ENCODE data around the gene TMOD3.
A peak's percentile ranks its signal among the peaks of the same experiment; 100 is the strongest.

TMOD3 gene

GRCh38 chr15:51904931-51905330, 75.5 kb downstream of the TMOD3 start:
- H3K9ac ChIP-seq = no peak overlapping the region
- peaks cover 15% of the 10 kb centered on the region for H3K4me1 ChIP-seq (ENCODE audit: low read depth, poor library complexity, severe bottlenecking)
- no peaks in the 10 kb centered on the region for H3K27me3 ChIP-seq (ENCODE audit: insufficient read depth, low read depth)
- no peak overlapping the region for H3K27ac ChIP-seq
- H3K4me2 ChIP-seq = no peak overlapping the region
- no peaks in the 10 kb centered on the region for H4K20me1 ChIP-seq (ENCODE audit: insufficient read depth)
- H3K79me2 ChIP-seq (ENCODE audit: insufficient read depth, low read depth) = no peaks in the 10 kb centered on the region
- TF ChIP-seq, protein P1, sequence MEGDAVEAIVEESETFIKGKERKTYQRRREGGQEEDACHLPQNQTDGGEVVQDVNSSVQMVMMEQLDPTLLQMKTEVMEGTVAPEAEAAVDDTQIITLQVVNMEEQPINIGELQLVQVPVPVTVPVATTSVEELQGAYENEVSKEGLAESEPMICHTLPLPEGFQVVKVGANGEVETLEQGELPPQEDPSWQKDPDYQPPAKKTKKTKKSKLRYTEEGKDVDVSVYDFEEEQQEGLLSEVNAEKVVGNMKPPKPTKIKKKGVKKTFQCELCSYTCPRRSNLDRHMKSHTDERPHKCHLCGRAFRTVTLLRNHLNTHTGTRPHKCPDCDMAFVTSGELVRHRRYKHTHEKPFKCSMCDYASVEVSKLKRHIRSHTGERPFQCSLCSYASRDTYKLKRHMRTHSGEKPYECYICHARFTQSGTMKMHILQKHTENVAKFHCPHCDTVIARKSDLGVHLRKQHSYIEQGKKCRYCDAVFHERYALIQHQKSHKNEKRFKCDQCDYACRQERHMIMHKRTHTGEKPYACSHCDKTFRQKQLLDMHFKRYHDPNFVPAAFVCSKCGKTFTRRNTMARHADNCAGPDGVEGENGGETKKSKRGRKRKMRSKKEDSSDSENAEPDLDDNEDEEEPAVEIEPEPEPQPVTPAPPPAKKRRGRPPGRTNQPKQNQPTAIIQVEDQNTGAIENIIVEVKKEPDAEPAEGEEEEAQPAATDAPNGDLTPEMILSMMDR (conservative IDR thresholded peaks at IDR 0.05; ENCODE audit: low read depth, low read length) = no peak
- no peak overlapping the region for H2AFZ ChIP-seq (ENCODE audit: low read depth)
- H3K4me3 ChIP-seq (IDR thresholded peaks at IDR 0.05; ENCODE audit: insufficient read depth, low read depth, low read length) = no peak overlapping the region
- H3K36me3 ChIP-seq (ENCODE audit: insufficient read depth) = no peaks in the 10 kb centered on the region

DNA sequence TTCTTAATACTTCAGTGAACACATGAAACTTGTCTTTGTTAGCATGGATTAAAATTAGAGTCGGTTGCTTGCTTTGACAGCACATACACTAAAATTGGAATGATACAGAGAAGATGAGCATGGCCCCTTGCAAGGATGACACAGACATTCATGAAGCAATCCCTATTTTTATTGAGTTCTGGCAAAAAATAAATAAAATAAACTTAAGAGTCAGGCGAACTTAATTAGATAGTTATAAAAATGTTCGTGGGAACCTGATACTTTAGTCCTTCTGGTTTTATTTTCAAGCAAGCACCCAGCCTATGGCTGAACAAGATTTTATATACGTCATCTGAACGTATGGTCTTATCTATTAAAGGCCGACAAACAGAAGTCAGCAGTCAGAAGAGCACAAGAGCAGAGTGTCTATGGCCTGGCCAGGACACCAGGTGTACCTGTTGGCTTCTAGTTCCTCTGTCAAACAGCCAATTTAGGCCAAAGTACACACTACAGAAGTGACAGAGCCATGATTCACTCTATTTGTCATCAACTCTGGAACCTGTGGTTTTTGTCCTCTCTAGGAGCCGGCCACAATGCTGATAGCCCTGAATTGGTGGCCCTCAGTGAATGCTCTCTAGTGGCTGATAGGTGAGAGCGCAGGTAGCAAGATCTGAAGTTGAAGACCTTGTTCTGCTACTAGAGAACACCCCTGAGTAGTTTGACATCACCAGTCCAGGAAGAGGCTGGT, 77.8 kb downstream of the TMOD3 start:
- no peaks in the 10 kb centered on the region for H3K36me3 ChIP-seq (ENCODE audit: insufficient read depth)
- H3K9ac ChIP-seq = no peak overlapping the region
- TF ChIP-seq, protein P1 (conservative IDR thresholded peaks at IDR 0.05; ENCODE audit: low read depth, low read length) = peak; percentile 48

GRCh38 chr15:51908316-51908715, 78.9 kb downstream of the TMOD3 start:
- Histone ChIP-seq H4K20me1 (ENCODE audit: insufficient read depth) (no peaks in the 10 kb centered on the region), H3K27ac (no peak overlapping the region), H3K4me1 (ENCODE audit: low read depth, poor library complexity, severe bottlenecking) (peaks cover 15% of the 10 kb centered on the region), H3K9ac (no peak overlapping the region), H3K36me3 (ENCODE audit: insufficient read depth) (no peaks in the 10 kb centered on the region), H3K4me2 (no peak overlapping the region), H3K79me2 (ENCODE audit: insufficient read depth, low read depth) (no peaks in the 10 kb centered on the region), H2AFZ (ENCODE audit: low read depth) (no peak overlapping the region), H3K4me3 (IDR thresholded peaks at IDR 0.05; ENCODE audit: insufficient read depth, low read depth, low read length) (no peak overlapping the region), H3K27me3 (ENCODE audit: insufficient read depth, low read depth) (no peaks in the 10 kb centered on the region)
- TF ChIP-seq, protein P1 (conservative IDR thresholded peaks at IDR 0.05; ENCODE audit: low read depth, low read length) = no peak

More for the DNA sequence above, 77.8 kb downstream of the TMOD3 start:
- H3K27me3 ChIP-seq (ENCODE audit: insufficient read depth, low read depth) = no peaks in the 10 kb centered on the region
- H3K4me1 ChIP-seq (ENCODE audit: low read depth, poor library complexity, severe bottlenecking) = peaks cover 15% of the 10 kb centered on the region
- H2AFZ ChIP-seq (ENCODE audit: low read depth) = no peak overlapping the region
- no peaks in the 10 kb centered on the region for H3K79me2 ChIP-seq (ENCODE audit: insufficient read depth, low read depth)
- no peaks in the 10 kb centered on the region for H4K20me1 ChIP-seq (ENCODE audit: insufficient read depth)
- H3K4me2 ChIP-seq = no peak overlapping the region
- H3K4me3 ChIP-seq (IDR thresholded peaks at IDR 0.05; ENCODE audit: insufficient read depth, low read depth, low read length) = no peak overlapping the region
- H3K27ac ChIP-seq = no peak overlapping the region

- TF ChIP-seq, protein P1 (conservative IDR thresholded peaks at IDR 0.05; ENCODE audit: low read depth, low read length) = no peak
- H3K4me1 ChIP-seq (ENCODE audit: low read depth, poor library complexity, severe bottlenecking) = peaks cover 15% of the 10 kb centered on the region
- H3K36me3 ChIP-seq (ENCODE audit: insufficient read depth) = no peaks in the 10 kb centered on the region
- H3K27ac ChIP-seq = no peak overlapping the region
- no peaks in the 10 kb centered on the region for H3K27me3 ChIP-seq (ENCODE audit: insufficient read depth, low read depth)
- H2AFZ ChIP-seq (ENCODE audit: low read depth) = no peak overlapping the region
- H4K20me1 ChIP-seq (ENCODE audit: insufficient read depth) = no peaks in the 10 kb centered on the region
- H3K4me3 ChIP-seq (IDR thresholded peaks at IDR 0.05; ENCODE audit: insufficient read depth, low read depth, low read length) = no peak overlapping the region
- no peak overlapping the region for H3K4me2 ChIP-seq
- H3K9ac ChIP-seq = no peak overlapping the region
- no peaks in the 10 kb centered on the region for H3K79me2 ChIP-seq (ENCODE audit: insufficient read depth, low read depth)
These were observed 80.1 kb downstream of the TMOD3 start for GRCh38 chr15:51909584-51909983.

Measured in KMS-11 (cell line).